Measurements from ENCODE around the gene HPS1.

GRCh38 chr10:98488669-98489430 lies 42.1 kb upstream of the HPS1 start:
- TF ChIP-seq, protein P1, sequence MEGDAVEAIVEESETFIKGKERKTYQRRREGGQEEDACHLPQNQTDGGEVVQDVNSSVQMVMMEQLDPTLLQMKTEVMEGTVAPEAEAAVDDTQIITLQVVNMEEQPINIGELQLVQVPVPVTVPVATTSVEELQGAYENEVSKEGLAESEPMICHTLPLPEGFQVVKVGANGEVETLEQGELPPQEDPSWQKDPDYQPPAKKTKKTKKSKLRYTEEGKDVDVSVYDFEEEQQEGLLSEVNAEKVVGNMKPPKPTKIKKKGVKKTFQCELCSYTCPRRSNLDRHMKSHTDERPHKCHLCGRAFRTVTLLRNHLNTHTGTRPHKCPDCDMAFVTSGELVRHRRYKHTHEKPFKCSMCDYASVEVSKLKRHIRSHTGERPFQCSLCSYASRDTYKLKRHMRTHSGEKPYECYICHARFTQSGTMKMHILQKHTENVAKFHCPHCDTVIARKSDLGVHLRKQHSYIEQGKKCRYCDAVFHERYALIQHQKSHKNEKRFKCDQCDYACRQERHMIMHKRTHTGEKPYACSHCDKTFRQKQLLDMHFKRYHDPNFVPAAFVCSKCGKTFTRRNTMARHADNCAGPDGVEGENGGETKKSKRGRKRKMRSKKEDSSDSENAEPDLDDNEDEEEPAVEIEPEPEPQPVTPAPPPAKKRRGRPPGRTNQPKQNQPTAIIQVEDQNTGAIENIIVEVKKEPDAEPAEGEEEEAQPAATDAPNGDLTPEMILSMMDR (IDR thresholded peaks at IDR 0.05), result no peak
- no peak for TF ChIP-seq POLR2A (IDR thresholded peaks at IDR 0.05)
